NOMO-1 treated with DMSO at 0.1 percent for 48 hours (cell line): ENCODE data around the gene CTTN.
"Not testable (repeated sequence)": the region's sequence is repeated elsewhere in the genome, so short reads cannot be mapped to it uniquely, and the experiment has no call there.

Experiments used
- DNase-seq: peaks from one replicate; lab custom pipeline; 2025; ENCODE audit not compliant: unreplicated experiment; lab: John Stamatoyannopoulos, UW

Gene CTTN

GRCh38 chr11:70454197-70454767 is 56.0 kb downstream of the CTTN start:
- DNase-seq = no peak

DNA sequence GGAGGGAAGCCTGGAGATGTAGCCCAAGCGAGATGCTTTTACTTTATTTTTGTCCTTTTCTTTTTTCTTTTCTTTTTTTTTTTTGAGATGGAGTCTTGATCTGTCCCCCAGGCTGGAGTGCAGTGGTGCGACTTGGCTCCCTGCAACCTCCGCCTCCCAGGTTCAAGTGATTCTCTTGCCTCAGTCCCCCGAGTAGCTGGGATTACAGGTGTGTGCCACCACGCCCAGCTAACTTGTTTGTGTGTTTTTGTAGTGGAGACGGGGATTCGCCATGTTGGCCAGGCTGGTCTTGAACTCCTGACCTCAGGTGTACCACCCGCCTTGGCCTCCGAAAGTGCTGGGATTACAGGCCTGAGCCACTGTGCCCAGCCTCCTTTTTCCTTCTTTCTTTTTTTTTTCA is 56.5 kb downstream of the CTTN start:
- not testable (repeated sequence) for DNase-seq

DNA sequence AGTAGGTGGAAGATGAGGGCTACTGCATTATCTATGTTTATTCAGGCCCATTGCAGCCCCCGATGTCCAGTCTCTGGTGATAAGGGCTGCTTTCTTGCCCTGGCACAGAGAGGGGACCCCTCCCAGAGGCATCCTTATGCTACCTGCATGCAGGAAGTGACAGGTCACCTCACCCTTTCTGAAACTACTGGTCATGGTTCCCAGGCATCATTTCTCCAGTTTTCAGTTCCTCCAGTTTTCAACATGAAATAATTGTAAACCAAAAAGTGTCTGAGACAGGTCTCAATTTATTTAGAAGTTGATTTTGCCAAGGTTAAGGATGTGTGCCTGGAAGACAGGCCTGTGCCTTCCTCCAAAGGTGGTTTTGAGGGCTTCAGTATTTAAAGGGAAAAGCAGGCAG is 57.0 kb downstream of the CTTN start:
- DNase-seq = no peak

DNA sequence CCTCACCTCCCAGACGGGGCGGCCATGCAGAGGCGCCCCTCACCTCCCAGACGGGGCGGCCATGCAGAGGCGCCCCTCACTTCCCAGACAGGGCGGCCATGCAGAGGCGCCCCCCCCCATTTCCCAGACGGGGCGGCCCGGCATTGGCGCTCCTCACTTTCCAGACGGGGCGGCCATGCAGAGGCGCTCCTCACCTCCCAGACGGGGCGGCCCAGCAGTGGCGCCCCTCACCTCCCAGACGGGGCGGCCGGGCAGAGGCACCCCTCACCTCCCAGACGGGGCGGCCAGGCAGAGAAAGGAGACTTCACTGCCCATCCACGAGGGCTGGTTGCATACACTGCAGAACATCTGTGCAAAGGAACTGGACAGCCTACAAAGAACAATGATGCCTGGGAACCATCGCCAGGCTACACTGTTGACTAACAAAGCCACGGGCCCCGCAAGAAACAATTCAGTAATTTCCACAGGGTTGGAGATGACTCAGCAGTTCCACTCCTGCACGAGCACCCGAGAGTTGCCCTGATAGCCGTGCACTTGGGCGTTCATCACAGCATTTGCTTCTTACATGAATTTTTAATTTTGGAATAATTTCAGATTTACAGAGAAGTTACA is 58.7 kb downstream of the CTTN start:
- DNase-seq = no peak

GRCh38 chr11:70458736-70459135 is 60.4 kb downstream of the CTTN start:
- DNase-seq = no peak

- DNase-seq = no peak
Observed at GRCh38 chr11:70460111-70460510, 61.8 kb downstream of the CTTN start.

DNA sequence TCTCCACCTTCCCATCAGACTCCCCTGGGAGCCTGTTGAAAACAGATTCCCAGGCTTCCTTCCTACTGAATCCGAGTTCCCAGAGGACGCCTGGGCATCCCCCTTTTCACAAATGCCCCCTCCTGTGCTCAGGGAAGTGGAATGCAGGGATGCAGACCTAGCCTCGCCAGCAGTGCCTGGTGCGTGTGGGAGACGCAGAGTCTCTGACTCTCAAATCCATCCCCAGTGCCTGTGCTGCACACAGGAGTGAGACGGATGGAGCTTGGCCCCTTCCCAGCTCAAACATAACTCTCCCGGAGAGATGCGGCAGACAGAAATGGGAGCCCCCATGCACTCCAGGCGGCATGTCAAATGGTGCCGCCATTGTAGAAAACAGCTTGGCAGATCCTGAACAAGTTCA is 62.6 kb downstream of the CTTN start:
- no peak for DNase-seq

DNA sequence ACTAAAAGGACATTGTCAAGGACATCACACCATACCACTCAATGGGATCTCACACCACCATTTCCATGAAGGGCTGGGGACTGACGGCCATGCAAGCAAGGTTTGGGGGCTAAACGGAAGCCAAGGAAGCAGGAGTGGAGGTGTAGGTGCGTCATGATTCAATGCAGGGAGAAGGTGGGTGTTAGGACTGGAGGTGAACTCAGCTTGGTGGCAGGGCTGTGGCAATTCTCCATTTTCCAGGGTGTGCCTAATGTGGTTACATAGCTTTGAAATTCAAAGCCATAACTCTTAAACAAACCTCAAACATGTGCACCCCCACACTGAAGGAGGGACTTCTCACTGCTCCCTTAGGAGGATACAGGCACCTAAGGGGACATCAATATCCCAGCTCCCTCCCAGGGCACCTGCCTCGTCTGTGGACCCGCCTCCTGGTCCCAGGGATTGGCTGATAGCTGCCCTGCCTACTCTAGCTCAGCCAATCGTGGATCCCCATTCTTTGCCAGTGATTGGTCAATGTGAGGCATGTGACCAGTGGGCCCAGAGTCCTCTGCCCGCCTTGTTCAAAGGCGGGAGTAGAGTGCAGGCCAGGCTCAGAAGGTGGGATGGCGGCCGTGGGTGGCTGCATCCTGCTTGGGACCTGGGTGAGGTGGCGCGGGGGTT is 64.6 kb downstream of the CTTN start:
- no peak for DNase-seq

DNA sequence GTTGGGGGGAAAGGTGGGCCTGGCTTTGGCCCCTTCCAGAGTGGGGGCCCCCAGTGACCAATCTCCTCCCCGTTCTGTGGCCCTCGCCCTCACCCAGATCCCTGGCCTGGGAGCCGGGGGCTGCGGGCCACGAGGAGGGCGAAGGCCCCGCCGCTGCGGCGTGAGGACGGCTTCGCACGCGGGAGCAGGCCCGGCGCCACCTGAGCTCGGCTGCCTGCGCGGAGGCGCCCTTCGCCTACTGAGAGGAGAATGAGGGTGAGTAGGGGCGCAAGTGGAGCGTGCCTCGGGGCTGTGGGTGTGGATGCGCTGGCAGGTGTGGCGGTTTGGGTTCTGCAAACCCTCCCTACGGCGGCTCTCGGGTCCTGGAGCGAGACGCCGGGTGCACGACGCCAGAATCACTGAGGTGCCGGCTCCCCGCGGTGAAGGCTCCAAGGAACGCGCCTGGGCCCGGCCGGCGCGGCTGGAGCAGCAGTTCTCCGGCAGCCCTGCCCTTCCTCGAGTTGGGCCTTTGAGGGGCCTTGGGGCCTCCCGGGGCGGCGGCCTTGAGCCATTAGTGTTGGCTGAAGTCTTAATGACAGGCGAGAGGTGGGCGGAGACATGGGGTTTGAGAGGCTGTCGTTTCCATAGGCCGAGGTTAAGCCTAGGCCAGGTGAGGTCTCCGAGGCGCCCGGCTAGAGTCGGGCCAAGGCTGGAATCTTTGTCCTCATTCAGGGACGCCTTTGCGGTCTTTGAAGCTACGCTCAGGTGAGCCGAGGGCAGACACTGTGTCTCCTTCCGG is 65.3 kb downstream of the CTTN start:
- DNase-seq = no peak

DNA sequence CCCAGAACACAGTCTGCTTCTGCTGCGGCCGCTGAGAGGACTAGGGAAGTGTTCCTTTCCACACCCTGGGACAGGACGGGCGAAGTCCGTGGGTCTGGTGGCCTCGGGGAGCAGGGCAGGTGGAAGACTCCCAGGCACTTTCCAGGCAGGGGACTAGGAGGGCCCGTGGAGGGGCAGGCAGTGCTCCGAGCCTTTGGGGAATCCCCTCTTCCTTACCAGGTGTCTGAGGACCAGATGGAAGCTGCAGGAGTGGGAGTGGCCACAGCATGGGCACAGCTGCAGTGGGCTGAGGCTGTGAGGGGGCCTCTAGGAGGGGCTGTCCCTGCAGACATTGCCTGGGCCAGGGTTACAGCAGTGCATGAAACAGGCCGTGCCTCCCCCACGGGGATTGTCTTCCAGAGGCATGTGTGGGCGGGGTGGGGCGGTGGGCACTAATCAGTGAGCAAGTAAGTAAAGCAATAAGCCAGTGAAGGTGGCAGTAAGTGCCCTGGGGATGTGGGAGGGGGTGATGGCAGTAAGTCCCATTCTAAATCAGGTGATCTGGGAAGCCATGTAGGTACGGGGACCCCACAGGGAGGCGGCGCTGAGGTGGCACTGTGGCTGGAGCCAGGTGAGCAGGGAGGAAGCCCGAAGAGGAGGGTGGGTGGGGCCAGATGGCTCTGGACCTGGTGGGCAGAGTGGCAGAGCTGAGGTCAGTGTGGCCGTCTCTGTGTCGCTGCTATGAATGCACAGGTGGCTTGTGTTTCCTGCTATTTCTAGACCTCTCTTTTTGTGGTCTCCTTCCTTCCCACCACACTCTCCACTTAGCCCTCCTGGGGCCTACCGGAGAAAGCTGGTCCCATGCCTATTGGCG is 66.4 kb downstream of the CTTN start:
- no peak for DNase-seq

GRCh38 chr11:70466154-70466553 is 67.8 kb downstream of the CTTN start:
- DNase-seq = no peak

- DNase-seq = no peak
Observed at GRCh38 chr11:70466596-70466995, 68.3 kb downstream of the CTTN start.

DNA sequence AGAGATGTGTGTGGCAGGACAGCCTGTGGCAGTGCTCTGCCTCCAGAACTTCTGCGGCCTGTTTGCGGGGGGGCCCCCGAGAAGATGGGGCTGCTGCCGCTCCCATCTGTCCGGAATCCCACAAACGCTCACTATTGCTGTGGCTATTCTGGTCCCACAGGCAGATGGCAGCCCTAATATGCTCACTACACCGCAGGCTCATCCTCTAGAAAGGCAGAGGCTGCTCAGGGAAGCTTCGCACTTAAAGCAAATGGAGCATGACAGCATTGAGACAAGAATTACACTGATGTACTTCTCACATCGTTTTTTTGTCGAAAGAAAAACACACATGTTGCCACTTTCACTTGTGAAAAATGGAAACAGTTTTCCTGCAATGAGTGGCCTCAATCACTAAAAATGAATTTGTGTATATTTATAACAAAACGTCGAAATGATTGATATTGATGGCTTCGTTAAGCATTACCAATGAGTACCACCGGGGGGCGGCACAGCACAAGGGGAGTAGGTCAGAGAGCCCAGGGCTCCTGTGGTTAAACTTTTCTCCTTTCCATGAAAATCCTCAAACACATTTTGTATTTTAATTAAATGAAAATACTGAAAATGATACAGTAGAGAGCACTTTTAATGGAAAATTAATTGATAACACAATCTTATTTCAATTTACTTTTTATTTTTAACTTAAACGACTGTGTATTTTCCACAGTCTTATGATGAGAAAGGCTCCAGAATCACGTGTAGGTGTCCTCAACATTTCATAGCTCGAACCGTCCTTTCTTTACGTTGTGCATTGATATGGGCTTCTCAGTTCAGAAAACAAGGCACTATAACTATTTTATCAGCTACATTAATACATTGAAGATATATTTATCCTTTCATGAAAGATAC is 69.1 kb downstream of the CTTN start:
- peak; percentile 11 for DNase-seq

DNA sequence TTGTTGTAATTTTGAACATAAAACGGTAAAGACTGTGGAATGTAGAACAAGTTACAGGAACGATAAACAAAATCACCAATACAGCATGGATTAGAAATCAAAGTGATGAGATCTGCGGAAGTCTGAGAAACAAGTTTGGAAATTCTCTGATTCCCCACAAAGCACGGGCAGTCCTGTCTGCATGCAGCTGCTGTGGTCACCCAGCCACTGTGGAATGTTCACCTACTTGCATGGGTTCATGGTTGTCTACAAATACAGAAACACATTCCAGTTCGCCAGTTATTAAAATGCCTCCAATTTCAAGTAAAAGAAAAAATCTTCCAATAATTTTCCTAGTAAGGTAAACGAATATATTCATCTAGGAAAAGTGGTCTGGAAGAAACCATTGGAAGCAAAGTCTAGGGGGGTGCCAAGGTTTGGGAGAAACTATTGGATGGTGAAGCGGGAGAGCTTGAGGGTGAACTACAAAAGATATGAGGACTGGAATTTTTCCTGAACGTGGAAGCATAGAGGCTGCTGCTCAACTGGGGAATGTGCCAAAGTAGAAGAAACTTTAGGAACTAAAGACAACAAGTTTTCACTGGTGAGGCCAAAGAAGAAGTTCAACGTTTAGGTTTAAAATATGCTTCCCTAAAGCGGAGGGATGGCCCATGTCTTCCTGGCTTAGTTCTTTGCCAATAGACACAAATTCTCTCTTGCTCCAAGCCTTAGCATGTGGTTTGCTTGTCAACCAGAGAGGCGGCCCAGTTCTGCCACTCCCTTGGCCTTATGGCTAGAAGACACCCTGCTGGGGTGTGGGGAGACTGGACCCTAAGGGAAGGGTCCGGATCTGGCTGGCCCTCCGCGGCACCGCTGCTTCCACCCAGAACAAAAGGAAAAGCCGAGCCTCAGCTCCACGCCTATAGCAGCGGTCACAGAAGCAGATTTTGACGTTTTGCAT is 70.2 kb downstream of the CTTN start:
- no peak for DNase-seq

DNA sequence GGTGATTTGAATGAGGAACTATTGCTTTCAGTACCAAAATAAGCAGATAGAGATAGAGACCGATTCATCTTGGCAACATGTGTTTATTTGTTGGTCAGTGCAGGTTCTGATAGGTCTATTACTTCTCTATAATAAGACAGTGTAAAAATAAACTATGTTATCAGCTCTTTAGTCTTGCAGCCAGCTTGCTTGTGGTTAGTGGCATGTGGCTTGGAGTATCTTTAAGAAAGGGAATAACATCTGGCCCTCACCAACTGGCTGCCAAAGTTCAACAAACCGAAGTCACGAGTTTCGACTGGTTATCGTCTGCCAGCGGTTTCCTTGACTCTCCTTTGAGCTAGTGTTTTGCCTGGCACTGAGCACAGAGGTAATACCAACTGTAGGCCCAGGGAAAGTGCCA is 71.8 kb downstream of the CTTN start:
- DNase-seq = no peak

DNA sequence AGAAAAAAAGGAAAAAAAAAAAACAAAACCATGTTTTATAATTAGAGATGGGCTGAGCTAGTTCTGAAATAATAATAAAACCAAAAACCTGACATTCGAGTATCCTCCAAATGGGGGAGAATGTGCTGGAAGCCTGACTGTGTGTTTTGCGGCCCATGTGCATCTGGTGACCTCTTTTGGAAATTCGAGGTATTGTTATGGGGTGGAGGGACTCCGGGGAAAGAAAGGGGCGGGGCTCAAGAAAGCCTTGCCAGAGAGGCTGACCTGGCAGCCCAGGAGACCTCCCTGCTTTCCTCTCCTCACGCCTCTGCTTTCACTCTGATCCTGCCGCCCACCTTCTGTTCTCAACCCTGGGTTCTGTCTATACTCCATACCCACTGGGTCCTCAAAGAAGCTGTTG is 72.9 kb downstream of the CTTN start:
- peak; percentile 34 for DNase-seq

GRCh38 chr11:70472240-70472639 is 73.9 kb downstream of the CTTN start:
- no peak for DNase-seq

- DNase-seq = no peak
Observed at GRCh38 chr11:70473186-70473872, 75.0 kb downstream of the CTTN start.
